ENCODE data around the gene FBXO8.
"Not testable (repeated sequence)": the region's sequence is repeated elsewhere in the genome, so short reads cannot be mapped to it uniquely, and the experiment has no call there.

GRCh38 chr4:174294641-174295040 is 11.2 kb upstream of the FBXO8 start:
- TF ChIP-seq CTCF, EZH2, EZH2phosphoT487 (IDR thresholded peaks at IDR 0.05): not testable (repeated sequence)
